Muscle of leg (tissue), 16 donors: Measurements from ENCODE around the gene SDHAF4. TPM values are rescaled to one million over a fixed set of nuclear protein-coding genes. Genes with fewer than 3 reads are reported as not detected.

Experiments used
- DNase-seq: peaks from one replicate; pipeline ENCODE4 v3.0.0; 2013
- H3K27ac ChIP-seq: one replicate; pipeline ENCODE4 v1.5.1; 2013; ENCODE audit warnings: mild to moderate bottlenecking, low read length, control low read depth
- H3K27me3 ChIP-seq: one replicate; pipeline ENCODE4 v1.6.1; 2013; ENCODE audit warnings: low read length; ENCODE audit not compliant: control insufficient read depth, insufficient read depth
- H3K36me3 ChIP-seq: one replicate; pipeline ENCODE4 v1.6.1; 2013; ENCODE audit warnings: low read length; ENCODE audit not compliant: control insufficient read depth, insufficient read depth
- H3K4me1 ChIP-seq: one replicate; pipeline ENCODE4 v1.6.1; 2013; ENCODE audit warnings: low read length; ENCODE audit not compliant: control insufficient read depth, insufficient read depth
- H3K4me3 ChIP-seq: one replicate; pipeline ENCODE4 v1.5.1; 2013; ENCODE audit warnings: low read length, control low read depth
- H3K9me3 ChIP-seq: replicated peaks from 2 replicates; pipeline ENCODE4 v1.6.1; 2013; ENCODE audit warnings: low read depth, low read length; ENCODE audit not compliant: control insufficient read depth
- WGBS: methylation state at CpG from one replicate; pipeline ENCODE4 v1.1.5; 2013; ENCODE audit warnings: missing lambda C conversion rate; ENCODE audit not compliant: insufficient coverage; 5-methylcytosine and 5-hydroxymethylcytosine counted together
- long read RNA-seq, 11 donors: transcript quantifications; one replicate each; lab custom pipeline, GENCODE V29; 2026
- polyA plus RNA-seq, 8 donors: library from polyadenylated mRNA; unstranded; fragments of 120-200 nt; gene quantifications; one replicate each; pipeline versions ENCODE4 v1.2.1 to v1.2.3, GENCODE V29; 2013; ENCODE audit warnings: inconsistent platforms in 1 of 8, low replicate concordance in 1 of 8; ENCODE audit not compliant: insufficient read length in 8 of 8, insufficient read depth in 1 of 8
- total RNA-seq: library from RNA; stranded (reverse); fragments of 120-200 nt; gene quantifications from one replicate; pipeline ENCODE4 v1.2.4, GENCODE V29; 2013

SDHAF4 gene
- total RNA-seq (23.7 TPM), polyA plus RNA-seq (10 to 100 TPM; 11.9 to 16.8 (median 14.8) TPM)
- long read RNA-seq, donor 1, partial matches to known transcripts, result 0 of 3 reads
- long read RNA-seq, donor 1, other reads (novel, unspliced or antisense), result 0 of 3 reads
- long read RNA-seq, donor 2, partial matches to known transcripts, result 0 of 1 reads
- long read RNA-seq, donor 2, other reads (novel, unspliced or antisense), result 0 of 1 reads
- long read RNA-seq, donor 3, transcript SDHAF4-201 (3 exons, 1,196 nt), result major isoform, 5 of 5 reads
- long read RNA-seq, donor 3, partial matches to known transcripts, result 0 of 5 reads
- long read RNA-seq, donor 3, other reads (novel, unspliced or antisense), result 0 of 5 reads
- long read RNA-seq, donor 4, partial matches to known transcripts, result 0 of 4 reads
- long read RNA-seq, donor 4, other reads (novel, unspliced or antisense), result 0 of 4 reads
- long read RNA-seq, donor 5, transcript SDHAF4-201 (3 exons, 1,196 nt), result major isoform, 12 of 12 reads
- long read RNA-seq, donor 5, partial matches to known transcripts, result 0 of 12 reads
- long read RNA-seq, donor 5, other reads (novel, unspliced or antisense), result 0 of 12 reads
- long read RNA-seq, donor 6, transcript SDHAF4-201 (3 exons, 1,196 nt), result major isoform, 9 of 9 reads
- long read RNA-seq, donor 6, partial matches to known transcripts, result 0 of 9 reads
- long read RNA-seq, donor 6, other reads (novel, unspliced or antisense), result 0 of 9 reads
- long read RNA-seq, donor 7, transcript SDHAF4-201 (3 exons, 1,196 nt), result major isoform, 9 of 9 reads
- long read RNA-seq, donor 7, partial matches to known transcripts, result 0 of 9 reads
- long read RNA-seq, donor 7, other reads (novel, unspliced or antisense), result 0 of 9 reads
- long read RNA-seq, donor 8, transcript SDHAF4-201 (3 exons, 1,196 nt), result major isoform, 9 of 21 reads
- long read RNA-seq, donor 8, partial matches to known transcripts, result 5 of 21 reads
- long read RNA-seq, donor 8, other reads (novel, unspliced or antisense), result 6 of 21 reads
- long read RNA-seq, donor 9, partial matches to known transcripts, result 0 of 3 reads
- long read RNA-seq, donor 9, other reads (novel, unspliced or antisense), result 0 of 3 reads
- long read RNA-seq, donor 10, transcript SDHAF4-201 (3 exons, 1,196 nt), result major isoform, 5 of 5 reads
- long read RNA-seq, donor 10, partial matches to known transcripts, result 0 of 5 reads
- long read RNA-seq, donor 10, other reads (novel, unspliced or antisense), result 0 of 5 reads
- long read RNA-seq, donor 11, partial matches to known transcripts, result 0 of 1 reads
- long read RNA-seq, donor 11, other reads (novel, unspliced or antisense), result 0 of 1 reads

- H3K4me1 ChIP-seq, result peaks cover 4% of the 10 kb centered on the region
- no peaks in the 10 kb centered on the region for H3K27me3 ChIP-seq
- H3K4me3 ChIP-seq, result peak within 1 kb of the TSS; percentile 97
- DNase-seq, result peak; percentile 96
- H3K27ac ChIP-seq, result peak within 1 kb of the TSS; percentile 87
- WGBS, result 1% methylated on average over 31 of the region's 49 CpGs
- H3K9me3 ChIP-seq, result no peaks in the 10 kb centered on the region
- no peaks in the 10 kb centered on the region for H3K36me3 ChIP-seq
Measured at GRCh38 chr6:70566751-70567382, at the start of gene SDHAF4. Gene SDHAF4 (plus strand): TSS chr6:70566930. CDS start chr6:70566941, 11 bp downstream.

GRCh38 chr6:70518723-70519122 is 48.0 kb upstream of the SDHAF4 start:
- no peak for DNase-seq

GRCh38 chr6:70520575-70520974 is 46.2 kb upstream of the SDHAF4 start:
- Histone ChIP-seq H3K27ac (no peak overlapping the region), H3K4me1 (no peaks in the 10 kb centered on the region), H3K4me3 (no peak overlapping the region), H3K36me3 (no peaks in the 10 kb centered on the region), H3K9me3 (no peaks in the 10 kb centered on the region), H3K27me3 (no peaks in the 10 kb centered on the region)
- peak; percentile 1 for DNase-seq

More at GRCh38 chr6:70518723-70519122, 48.0 kb upstream of the SDHAF4 start:
- Histone ChIP-seq H3K27me3 (no peaks in the 10 kb centered on the region), H3K36me3 (no peaks in the 10 kb centered on the region), H3K9me3 (no peaks in the 10 kb centered on the region), H3K4me1 (no peaks in the 10 kb centered on the region), H3K27ac (no peak overlapping the region), H3K4me3 (no peak overlapping the region)
- WGBS, result no CpG with 5 or more reads among the region's 3 CpGs

- H3K27ac ChIP-seq, result no peak overlapping the region
- no peaks in the 10 kb centered on the region for H3K36me3 ChIP-seq
- H3K27me3 ChIP-seq, result no peaks in the 10 kb centered on the region
- H3K9me3 ChIP-seq, result no peaks in the 10 kb centered on the region
- DNase-seq, result no peak
- no peaks in the 10 kb centered on the region for H3K4me1 ChIP-seq
- WGBS, result no CpG with 5 or more reads among the region's 4 CpGs
- H3K4me3 ChIP-seq, result no peak overlapping the region
Measured at GRCh38 chr6:70524721-70525286, 41.9 kb upstream of the SDHAF4 start.

GRCh38 chr6:70527071-70527737 is 39.5 kb upstream of the SDHAF4 start:
- H3K27me3 ChIP-seq, result no peaks in the 10 kb centered on the region
- H3K9me3 ChIP-seq, result no peaks in the 10 kb centered on the region
- no peaks in the 10 kb centered on the region for H3K4me1 ChIP-seq
- WGBS, result no CpG with 5 or more reads among the region's 5 CpGs
- no peak overlapping the region for H3K27ac ChIP-seq
- H3K4me3 ChIP-seq, result no peak overlapping the region
- H3K36me3 ChIP-seq, result no peaks in the 10 kb centered on the region
- DNase-seq, result no peak

GRCh38 chr6:70530023-70530422 is 36.7 kb upstream of the SDHAF4 start:
- no CpG with 5 or more reads among the region's 2 CpGs for WGBS

GRCh38 chr6:70531133-70531532 is 35.6 kb upstream of the SDHAF4 start:
- no peaks in the 10 kb centered on the region for H3K4me1 ChIP-seq
- H3K27ac ChIP-seq, result no peak overlapping the region
- WGBS, result no CpG with 5 or more reads among the region's 1 CpG
- no peaks in the 10 kb centered on the region for H3K27me3 ChIP-seq
- peaks cover 4% of the 10 kb centered on the region for H3K36me3 ChIP-seq
- H3K9me3 ChIP-seq, result no peaks in the 10 kb centered on the region
- no peak for DNase-seq
- no peak overlapping the region for H3K4me3 ChIP-seq

More at GRCh38 chr6:70530023-70530422, 36.7 kb upstream of the SDHAF4 start:
- Histone ChIP-seq H3K4me3 (no peak overlapping the region), H3K36me3 (peaks cover under 1% of the 10 kb centered on the region), H3K9me3 (no peaks in the 10 kb centered on the region), H3K27me3 (no peaks in the 10 kb centered on the region), H3K4me1 (no peaks in the 10 kb centered on the region), H3K27ac (no peak overlapping the region)
- DNase-seq, result no peak

GRCh38 chr6:70537266-70537665 is 29.5 kb upstream of the SDHAF4 start:
- H3K4me1 ChIP-seq, result no peaks in the 10 kb centered on the region

GRCh38 chr6:70538376-70538775 is 28.4 kb upstream of the SDHAF4 start:
- no peaks in the 10 kb centered on the region for H3K4me1 ChIP-seq
- WGBS, result no CpG with 5 or more reads among the region's 1 CpG
- no peaks in the 10 kb centered on the region for H3K27me3 ChIP-seq
- peaks cover 10% of the 10 kb centered on the region for H3K36me3 ChIP-seq
- DNase-seq, result peak; percentile 15
- no peaks in the 10 kb centered on the region for H3K9me3 ChIP-seq
- H3K4me3 ChIP-seq, result no peak overlapping the region
- H3K27ac ChIP-seq, result no peak overlapping the region

More at GRCh38 chr6:70537266-70537665, 29.5 kb upstream of the SDHAF4 start:
- Histone ChIP-seq H3K36me3 (peaks cover 10% of the 10 kb centered on the region), H3K9me3 (no peaks in the 10 kb centered on the region), H3K27ac (no peak overlapping the region), H3K4me3 (no peak overlapping the region), H3K27me3 (no peaks in the 10 kb centered on the region)
- no peak for DNase-seq
- no CpG with 5 or more reads among the region's 1 CpG for WGBS
